H1 (cell line): ENCODE measurements around the gene GSTO2. TPM values are rescaled to one million over a fixed set of nuclear protein-coding genes. Genes with fewer than 3 reads are reported as not detected.

Source experiments
- CTCF ChIA-PET: fragments of 300-600 bp; sonication (Branson Sonifier 250); formaldehyde crosslinking; loops from one replicate; lab custom pipeline; 2021; ENCODE audit not compliant: partially characterized antibody; lab: Charles Lee
- POLR2A ChIA-PET: fragments of 300-600 bp; sonication (Branson Sonifier 250); formaldehyde crosslinking; loops from one replicate; lab custom pipeline; 2021; ENCODE audit warnings: inconsistent platforms; ENCODE audit not compliant: partially characterized antibody; lab: Charles Lee
- DNase-seq, 2 experiments: peaks; one replicate each; pipeline versions ENCODE4 v3.0.0 to v3.0.0-alpha.2; 2010 to 2022; ENCODE audit warnings: low spot score in 2 of 2, low read depth in 1 of 2, mixed read lengths in 1 of 2
- FAIRE-seq: peaks from 2 replicates; lab custom pipeline; 2011; peaks lifted over from hg19 to GRCh38; lab: Jason Lieb, UNC
- H2AFZ ChIP-seq: 2 replicates; pipeline ENCODE4 v1.8.1; 2012; ENCODE audit warnings: low read length, inconsistent platforms
- H2AK5ac ChIP-seq: 2 replicates; pipeline ENCODE4 v1.6.1; 2013; ENCODE audit warnings: low read depth, low read length
- H2BK120ac ChIP-seq: replicated peaks from 2 replicates; pipeline ENCODE3; 2013; ENCODE audit warnings: low read depth, low read length, inconsistent platforms
- H2BK12ac ChIP-seq: 2 replicates; pipeline ENCODE4 v1.6.1; 2013; ENCODE audit warnings: low read depth, low read length
- H2BK15ac ChIP-seq: 2 replicates; pipeline ENCODE4 v1.6.1; 2013; ENCODE audit warnings: low read length
- H2BK20ac ChIP-seq: 2 replicates; pipeline ENCODE4 v1.6.1; 2013; ENCODE audit warnings: low read length
- H2BK5ac ChIP-seq: 2 replicates; pipeline ENCODE4 v1.6.1; 2013; ENCODE audit warnings: low read depth, low read length
- H3K14ac ChIP-seq: 2 replicates; pipeline ENCODE4 v1.6.1; 2013; ENCODE audit warnings: inconsistent platforms; ENCODE audit not compliant: insufficient read length
- H3K18ac ChIP-seq: 2 replicates; pipeline ENCODE4 v1.6.1; 2013; ENCODE audit warnings: low read length; ENCODE audit errors: extremely low read depth
- H3K23ac ChIP-seq: 2 replicates; pipeline ENCODE4 v1.6.1; 2013; ENCODE audit warnings: inconsistent platforms; ENCODE audit not compliant: insufficient read length
- H3K23me2 ChIP-seq: 2 replicates; pipeline ENCODE4 v1.6.1; 2013; ENCODE audit warnings: low read depth, low read length
- H3K27ac ChIP-seq: 2 replicates; pipeline ENCODE4 v1.6.1; 2011; ENCODE audit warnings: low read depth, low read length, inconsistent platforms
- H3K27me3 ChIP-seq, 4 experiments: replicated peaks in 1 of 4; 1 replicate in 1 of 4; 2 replicates in 3 of 4; pipeline versions ENCODE4 v1.6.1 to v1.8.1; 2011 to 2013; ENCODE audit warnings: low read length in 3 of 4, mild to moderate bottlenecking in 3 of 4, inconsistent platforms in 2 of 4, mixed read lengths in 2 of 4, moderate library complexity in 1 of 4; ENCODE audit not compliant: control insufficient read depth in 3 of 4, insufficient read depth in 3 of 4; ENCODE audit errors: extremely low read depth in 1 of 4
- H3K36me3 ChIP-seq, 4 experiments: 2 replicates each; pipeline versions ENCODE4 v1.6.1 to v1.8.1; 2011 to 2013; ENCODE audit warnings: mild to moderate bottlenecking in 4 of 4, low read length in 3 of 4, moderate library complexity in 2 of 4, control low read depth in 1 of 4, inconsistent platforms in 1 of 4; ENCODE audit not compliant: insufficient read depth in 4 of 4, control insufficient read depth in 2 of 4
- H3K4ac ChIP-seq: replicated peaks from 2 replicates; pipeline ENCODE3; 2013; ENCODE audit warnings: low read length, low read depth, mixed read lengths, inconsistent platforms; ENCODE audit not compliant: insufficient read length
- H3K4me1 ChIP-seq, 4 experiments: replicated peaks in 1 of 4; 1 replicate in 1 of 4; 2 replicates in 3 of 4; pipeline versions ENCODE4 v1.6.1 to v1.8.1; 2011 to 2013; ENCODE audit warnings: low read length in 3 of 4, inconsistent platforms in 2 of 4, mixed read lengths in 1 of 4; ENCODE audit not compliant: insufficient read depth in 4 of 4, control insufficient read depth in 3 of 4
- H3K4me2 ChIP-seq, 2 experiments: 2 replicates each; pipeline versions ENCODE4 v1.6.1 to v1.8.1; 2011 to 2013; ENCODE audit warnings: low read depth in 2 of 2, low read length in 2 of 2, control low read depth in 1 of 2, inconsistent platforms in 1 of 2, mild to moderate bottlenecking in 1 of 2; ENCODE audit not compliant: insufficient read depth in 1 of 2
- H3K4me3 ChIP-seq, 4 experiments: fragments of 200-600, 300-600 bp in 1 of 4; sonication (generic), shearing (Covaris generic), sonication (Bioruptor Twin) in 1 of 4; 2 replicates each; pipeline versions ENCODE4 v1.5.1 to v1.8.1; 2011 to 2016; ENCODE audit warnings: low read length in 4 of 4, low read depth in 3 of 4, control low read depth in 2 of 4, inconsistent platforms in 2 of 4, mild to moderate bottlenecking in 2 of 4, mixed read lengths in 1 of 4, moderate library complexity in 1 of 4; ENCODE audit not compliant: insufficient read depth in 2 of 4; ENCODE audit errors: extremely low read depth in 1 of 4
- H3K56ac ChIP-seq: replicated peaks from 2 replicates; pipeline ENCODE3; 2013; ENCODE audit warnings: low read depth, mild to moderate bottlenecking, mixed read lengths, low read length, inconsistent platforms; ENCODE audit not compliant: insufficient read length
- H3K79me1 ChIP-seq: 2 replicates; pipeline ENCODE4 v1.6.1; 2013; ENCODE audit warnings: low read depth, low read length, control low read depth
- H3K79me2 ChIP-seq, 2 experiments: 2 replicates each; pipeline versions ENCODE4 v1.6.1 to v1.8.1; 2012 to 2013; ENCODE audit warnings: low read length in 2 of 2, mild to moderate bottlenecking in 2 of 2, inconsistent platforms in 1 of 2; ENCODE audit not compliant: insufficient read depth in 2 of 2, control insufficient read depth in 1 of 2
- H3K9ac ChIP-seq, 4 experiments: replicated peaks in 1 of 4; 1 replicate in 1 of 4; 2 replicates in 3 of 4; pipeline versions ENCODE4 v1.6.1 to v1.8.1; 2011 to 2013; ENCODE audit warnings: low read depth in 3 of 4, low read length in 3 of 4, control low read depth in 2 of 4, mild to moderate bottlenecking in 2 of 4, moderate library complexity in 2 of 4, inconsistent platforms in 1 of 4; ENCODE audit errors: extremely low read depth in 1 of 4
- H3K9me3 ChIP-seq, 2 experiments: 2 replicates each; pipeline versions ENCODE4 v1.6.1 to v1.8.1; 2012 to 2013; ENCODE audit warnings: mild to moderate bottlenecking in 2 of 2, moderate library complexity in 2 of 2, control low read depth in 1 of 2, inconsistent platforms in 1 of 2, low read depth in 1 of 2, low read length in 1 of 2, mixed read lengths in 1 of 2; ENCODE audit not compliant: insufficient read depth in 2 of 2
- H4K20me1 ChIP-seq, 2 experiments: replicated peaks in 1 of 2; 2 replicates each; pipeline versions ENCODE3 to v1.8.1; 2011 to 2013; ENCODE audit warnings: inconsistent platforms in 2 of 2, low read length in 2 of 2, mild to moderate bottlenecking in 1 of 2; ENCODE audit not compliant: insufficient read depth in 2 of 2, control insufficient read depth in 1 of 2
- H4K5ac ChIP-seq: 2 replicates; pipeline ENCODE4 v1.6.1; 2013; ENCODE audit warnings: low read length, low read depth, mixed read lengths, inconsistent platforms; ENCODE audit not compliant: insufficient read length
- H4K8ac ChIP-seq: 2 replicates; pipeline ENCODE4 v1.8.0; 2013; ENCODE audit warnings: mild to moderate bottlenecking, moderate library complexity, low read length, inconsistent platforms; ENCODE audit not compliant: insufficient read depth; ENCODE audit errors: extremely low read depth
- H4K91ac ChIP-seq: replicated peaks from 2 replicates; pipeline ENCODE3; 2013; ENCODE audit warnings: low read length, mixed read lengths, inconsistent platforms; ENCODE audit not compliant: insufficient read length
- NRF1 ChIP-seq: IDR thresholded peaks from 2 replicates; pipeline ENCODE4 v1.6.1; 2011; ENCODE audit warnings: mild to moderate bottlenecking, low read depth, low read length, improper control_type of control experiment
- TCF12 ChIP-seq: IDR thresholded peaks from 2 replicates; pipeline ENCODE4 v1.6.1; 2011; ENCODE audit warnings: low read depth, mild to moderate bottlenecking, low read length
- WGBS, 2 experiments: shearing (Covaris generic) in 1 of 2; methylation state at CpG; one replicate each; pipeline versions ENCODE4 v1.1.6 to v1.1.7; 2013 to 2015; ENCODE audit warnings: low lambda C conversion rate in 2 of 2, mixed read lengths in 2 of 2, inconsistent platforms in 1 of 2, low coverage in 1 of 2, missing lambda C conversion rate in 1 of 2; ENCODE audit not compliant: insufficient replicate concordance in 2 of 2, insufficient coverage in 1 of 2, insufficient read length in 1 of 2; ENCODE audit errors: extremely low coverage in 1 of 2, missing lambda C conversion rate in 1 of 2; 5-methylcytosine and 5-hydroxymethylcytosine counted together
- polyA plus RNA-seq, 7 experiments: library from polyadenylated mRNA; depleted of rRNA in 3 of 7; stranded (reverse) in 5 of 7; unstranded in 2 of 7; fragments of >200 nt in 5 of 7; fragments of 200-250 nt in 2 of 7; gene quantifications; 1 replicate in 5 of 7; 2 replicates in 1 of 7; 4 replicates in 1 of 7; pipeline versions ENCODE4 v1.2.1 to v1.2.3, GENCODE V29; 2011 to 2013; ENCODE audit warnings: missing spikeins in 2 of 7, mixed read lengths in 2 of 7
- total RNA-seq: library from RNA; stranded (reverse); fragmentation: NEBNext Ultra II Directional; extraction: Animal tissue kit (Norgen Biotek cat#: 25700); gene quantifications from 2 replicates; pipeline ENCODE4 v1.2.1, GENCODE V29; 2021

GSTO2 gene
- total and polyA plus RNA-seq, 2 of the 8 experiments (the other 6 are each of a cell fraction or from before 2014, with no cell fraction given): 13.1 to 41.7 TPM

DNA sequence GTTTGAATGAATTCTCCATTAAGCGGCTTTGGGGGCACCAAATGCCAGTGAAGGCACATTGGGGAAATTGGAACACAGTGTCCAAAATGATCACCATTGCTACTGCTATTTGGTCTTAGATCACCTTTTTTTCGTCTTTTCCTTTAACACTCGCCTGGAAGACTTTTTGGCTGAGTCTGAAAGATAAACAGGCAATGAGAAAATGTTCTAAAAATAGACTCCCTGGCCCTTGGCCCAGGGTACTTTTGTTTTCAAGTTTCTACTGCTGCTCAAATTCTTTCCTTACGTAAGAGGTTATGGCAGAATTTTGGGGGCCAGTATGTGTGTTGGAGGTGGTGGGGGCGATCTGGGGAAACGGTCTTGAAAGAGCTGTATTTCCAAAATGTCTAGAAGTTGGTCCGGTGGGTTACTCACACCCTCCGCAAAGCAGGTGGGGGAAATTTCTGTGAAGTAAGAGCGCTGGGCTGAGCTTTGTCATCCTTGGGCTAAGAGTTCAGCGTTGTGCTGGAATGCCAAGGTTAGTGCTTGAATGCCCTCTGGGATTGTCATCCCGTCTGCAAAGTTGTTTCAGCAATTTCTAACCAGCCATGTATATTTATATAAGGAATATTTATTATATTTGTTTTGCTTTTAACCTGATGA, 70.6 kb downstream of the GSTO2 start:
- DNase-seq: peak in 1 of 2 experiments; percentile 42
- Histone ChIP-seq H3K4me1 (peaks cover 12 to 23% (median 16%) of the 10 kb centered on the region in 4 experiments; a peak in 6 of 7 replicates), H2BK20ac (0 out of 2 replicates have a peak overlapping the region, but pooled peaks have one; percentile 40), H3K4me3 (peak overlapping the region; percentile 73 to 90 (median 80); a peak in 6 of 8 replicates), H2AK5ac (no peak overlapping the region; the same call in 1 of the 2 replicates), H3K79me2 (peaks cover 15 to 31% of the 10 kb centered on the region in 2 experiments), H2BK5ac (no peak overlapping the region), H3K23me2 (peaks cover 18% of the 10 kb centered on the region), H3K4ac (peak overlapping the region; percentile 19), H3K9ac (peak overlapping the region in 2 of 4 experiments; percentile 13 to 50; a peak in 3 of 7 replicates), H3K23ac (no peak overlapping the region), H3K27ac (no peak overlapping the region), H3K14ac (no peak overlapping the region), H3K9me3 (no peaks in the 10 kb centered on the region), H4K20me1 (peaks cover 0 to 8% of the 10 kb centered on the region in 2 experiments), H4K91ac (peak overlapping the region; percentile 7), H4K8ac (no peak overlapping the region), H3K4me2 (peak overlapping the region; percentile 86 to 93), H2BK15ac (no peak overlapping the region), H2BK12ac (peak overlapping the region; percentile 94), H3K27me3 (peaks cover 0 to 2% (median 0%) of the 10 kb centered on the region in 4 experiments; a peak in 1 of 7 replicates), H2BK120ac (peak overlapping the region; percentile 38), H3K36me3 (no peaks in the 10 kb centered on the region), H3K56ac (no peak overlapping the region), H3K18ac (peak overlapping the region; percentile 28; the same call in 1 of the 2 replicates), H2AFZ (0 out of 2 replicates have a peak overlapping the region, but pooled peaks have one; percentile 36), H3K79me1 (0 out of 2 replicates have a peak, but pooled peaks cover 6% of the 10 kb centered on the region), H4K5ac (no peak overlapping the region)
- no peak for FAIRE-seq
- ChIA-PET CTCF (interaction anchor here (0.7 to 7.3 kb wide), 9 partner anchors 10 to 65 kb away, joined by 3 to 86 read pairs (median 17); no protein-coding TSS in a partner anchor), POLR2A (interaction anchor here (1.5 to 4.2 kb wide), 4 partner anchors 10 to 18 kb away, joined by 7 to 37 read pairs (median 14); no protein-coding TSS in a partner anchor)
- TF ChIP-seq NRF1 (no peak), TCF12 (no peak)
- 76% methylated on average over 10 of the region's 11 CpGs; no CpG with 5 or more reads in 1 of the 2 experiments for WGBS, 2 experiments
